HG03469 (cell line): ENCODE data around the gene KIRREL3.

Source experiments
- ATAC-seq: cut with Tn5 transposase; IDR thresholded peaks from one replicate; pipeline ENCODE4 v1.9.1; 2021; ENCODE audit warnings: mild to moderate bottlenecking, moderate library complexity, moderate number of reproducible peaks; ENCODE audit not compliant: unreplicated experiment

Gene KIRREL3

DNA sequence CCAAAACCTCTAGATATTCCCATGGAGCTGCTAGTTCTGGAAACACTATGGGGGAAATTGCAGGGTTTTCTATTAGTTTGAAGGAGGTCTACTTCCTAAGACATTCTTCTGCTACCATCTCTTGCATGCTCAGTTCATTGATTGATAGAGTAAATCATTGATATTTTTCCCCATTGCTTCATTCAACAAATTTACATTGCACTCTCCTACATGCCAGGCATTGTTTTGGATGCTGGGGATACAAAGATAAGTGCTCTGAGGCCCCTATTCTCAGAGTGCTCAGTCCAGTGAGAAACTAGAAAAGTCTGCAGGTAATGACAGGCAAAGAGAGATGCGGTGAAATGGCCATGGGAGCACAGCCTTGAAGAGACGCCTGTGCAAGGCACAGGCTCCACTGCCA is 313.1 kb downstream of the KIRREL3 start:
- ATAC-seq, result no peak

DNA sequence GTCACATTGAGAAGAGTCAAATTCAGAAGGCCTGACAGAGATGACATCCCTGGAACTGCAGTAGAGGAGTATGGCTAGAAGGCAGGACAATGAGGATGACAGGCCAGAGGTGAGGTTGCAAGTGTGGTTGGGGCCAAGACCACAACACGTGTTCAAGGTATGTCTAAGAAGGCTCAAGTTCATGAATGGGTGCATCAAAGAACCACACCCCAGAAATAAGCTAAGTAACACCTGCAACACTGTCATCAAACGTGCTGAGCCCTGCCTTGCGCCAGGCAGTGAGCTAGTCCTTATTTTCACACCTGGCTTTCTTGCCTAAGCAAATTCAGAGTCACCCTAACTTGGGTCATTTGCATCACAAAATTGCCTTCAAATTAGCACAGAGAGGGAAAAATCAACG is 313.6 kb downstream of the KIRREL3 start:
- no peak for ATAC-seq

DNA sequence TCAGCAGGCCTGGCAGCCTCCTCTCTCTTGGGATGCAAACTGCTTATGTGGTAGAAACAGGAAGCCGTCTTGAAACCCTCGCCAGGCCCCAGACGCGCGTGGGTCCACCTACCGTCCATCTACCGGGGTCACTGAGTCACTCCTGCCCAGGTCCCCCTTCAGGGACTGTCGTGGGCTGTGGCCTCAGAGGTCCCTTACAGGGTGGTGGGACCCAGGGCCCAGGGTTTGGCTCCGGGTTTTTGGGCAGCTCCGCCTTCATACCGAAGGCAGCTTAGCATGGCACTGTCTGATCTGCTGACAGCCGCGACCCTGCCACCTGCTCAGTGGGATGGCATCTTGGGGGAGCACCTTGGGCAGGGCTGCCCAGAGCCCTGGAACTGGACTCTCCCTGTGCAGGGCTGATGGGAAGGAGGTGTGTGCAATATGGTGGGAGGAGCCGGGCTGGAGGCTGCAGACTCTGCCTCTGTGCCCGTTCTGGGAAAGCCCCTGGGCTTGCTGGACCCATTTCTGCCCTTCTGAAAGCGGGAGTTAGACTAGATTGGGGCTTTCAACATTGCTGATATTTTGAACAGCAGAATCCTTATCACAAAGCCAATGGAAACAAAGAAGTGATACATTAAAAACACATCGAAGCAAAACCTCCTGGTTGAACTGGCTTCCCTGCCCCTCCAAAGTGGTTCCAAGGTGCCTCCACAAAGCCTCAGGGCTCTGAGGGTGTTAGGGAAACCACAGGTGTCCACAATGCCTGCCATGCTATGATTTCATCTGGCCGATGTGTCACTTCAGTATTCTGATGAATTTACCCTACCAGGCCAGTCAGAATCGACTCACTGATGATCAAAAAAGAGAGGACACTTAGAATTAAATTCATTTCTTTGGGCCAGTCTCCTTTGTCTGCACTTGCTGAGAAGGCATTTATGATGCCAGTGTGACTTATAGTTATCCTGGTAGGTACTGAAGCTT is 316.5 kb downstream of the KIRREL3 start:
- no peak for ATAC-seq

DNA sequence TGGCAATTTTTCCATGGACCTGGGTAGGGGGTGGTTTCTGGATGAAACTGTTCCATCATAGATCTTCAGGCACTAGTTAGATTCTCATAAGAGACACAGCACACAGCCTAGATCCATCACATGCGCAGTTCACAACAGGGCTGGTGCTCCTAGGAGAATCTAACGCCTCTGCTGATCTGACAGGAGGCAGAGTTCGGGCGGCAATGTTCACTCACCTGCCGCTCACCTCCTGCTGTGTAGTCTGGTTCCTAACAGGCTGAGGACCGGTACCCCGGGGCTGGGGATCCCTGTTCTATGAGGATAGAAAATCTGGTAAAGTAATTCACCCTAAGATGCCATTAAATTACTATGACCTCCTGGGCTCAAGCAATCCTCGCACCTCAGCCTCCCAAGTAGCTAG is 318.0 kb downstream of the KIRREL3 start:
- ATAC-seq, result no peak

DNA sequence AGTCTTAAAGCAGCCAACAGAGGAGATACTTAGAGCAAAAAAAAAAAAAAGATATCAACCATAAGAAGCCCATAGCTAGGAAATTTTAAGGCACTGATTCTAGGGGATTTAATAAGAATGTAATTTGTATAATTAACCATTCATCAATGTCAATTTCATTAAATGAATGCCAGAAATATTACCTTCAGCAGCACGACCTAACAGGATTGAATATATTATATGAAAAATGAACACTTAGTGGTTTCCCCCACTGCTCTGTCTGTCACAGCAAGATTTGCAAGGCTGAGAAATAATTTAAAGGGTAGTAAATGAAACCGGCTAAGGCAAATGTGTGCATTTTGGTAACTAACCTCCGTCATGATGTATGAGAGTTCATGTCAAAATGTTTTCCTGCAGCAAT is 319.9 kb downstream of the KIRREL3 start:
- ATAC-seq, result no peak

DNA sequence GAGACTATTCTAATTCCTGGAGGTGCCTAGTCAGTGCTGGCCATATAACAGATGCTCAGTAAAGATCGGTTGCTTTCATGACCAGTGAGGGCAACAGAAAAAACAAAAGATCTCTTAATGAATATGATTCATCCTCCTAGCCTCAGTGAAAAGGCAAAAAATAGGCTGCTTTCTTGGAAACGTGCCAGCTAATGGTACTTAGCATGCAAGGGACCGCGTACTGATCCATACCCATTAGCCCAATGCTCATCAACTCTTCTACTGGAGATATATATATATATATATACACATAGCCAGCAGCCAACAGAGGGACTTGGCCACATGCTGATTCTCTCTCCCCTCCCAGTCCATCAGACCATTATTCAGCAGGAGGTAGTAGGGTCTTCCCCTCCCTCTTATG is 320.4 kb downstream of the KIRREL3 start:
- ATAC-seq, result no peak

DNA sequence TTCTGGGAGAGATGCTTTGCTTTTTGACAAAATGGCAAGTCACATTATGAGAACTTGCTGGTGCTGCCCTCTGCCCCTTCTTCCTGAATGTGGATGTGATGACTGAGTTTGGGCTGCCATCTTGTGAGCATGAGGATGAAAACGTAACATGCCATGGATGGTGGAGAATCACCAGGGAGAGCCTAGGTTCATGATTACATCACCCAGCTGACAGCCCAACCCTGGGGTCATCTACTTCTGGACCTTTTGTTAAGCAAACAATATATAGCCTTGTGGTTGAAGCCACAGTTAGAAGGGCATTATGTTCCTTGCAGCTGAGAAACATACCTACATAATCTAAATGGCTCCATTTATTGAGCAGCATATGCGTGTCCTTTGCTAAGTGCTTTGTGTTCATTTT is 321.5 kb downstream of the KIRREL3 start:
- no peak for ATAC-seq

DNA sequence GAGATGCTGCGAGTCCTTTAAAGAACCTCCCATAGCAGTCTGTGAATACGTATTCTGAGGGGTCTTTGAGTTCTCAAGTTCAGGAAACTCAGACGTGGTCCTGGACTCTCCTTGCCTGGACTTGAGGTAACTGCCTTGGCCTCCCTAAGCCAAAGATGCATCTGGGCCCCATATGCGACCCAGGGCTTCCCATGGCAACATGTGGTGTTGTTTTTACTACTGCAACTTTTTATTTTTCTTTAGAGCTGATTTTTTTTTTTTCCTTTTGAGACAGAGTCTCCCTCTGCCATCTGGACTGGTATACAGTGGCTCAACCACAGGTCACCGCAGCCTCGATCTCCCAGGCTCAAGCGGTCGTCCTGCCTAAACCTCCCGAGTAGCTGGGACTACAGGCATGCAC is 324.0 kb downstream of the KIRREL3 start:
- ATAC-seq, result no peak

DNA sequence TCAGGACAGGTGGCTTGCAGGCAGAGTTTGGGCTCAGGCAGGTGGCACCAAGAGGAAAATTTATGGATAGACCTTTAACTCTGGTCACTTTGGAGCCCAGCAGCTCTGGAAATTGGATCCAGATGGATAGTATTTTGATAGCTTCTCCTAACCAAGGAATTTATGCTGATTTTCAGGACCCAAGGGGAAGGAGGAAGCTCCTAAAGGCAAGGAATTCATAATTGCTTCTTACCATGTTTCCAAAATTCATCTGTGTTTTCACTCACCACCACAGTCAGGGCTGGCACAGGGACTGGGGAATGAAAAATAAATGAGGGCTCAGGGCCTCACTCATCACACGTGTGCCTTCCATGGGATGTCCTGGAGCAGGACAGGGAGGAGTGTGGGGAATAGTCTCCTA is 327.3 kb downstream of the KIRREL3 start:
- no peak for ATAC-seq

DNA sequence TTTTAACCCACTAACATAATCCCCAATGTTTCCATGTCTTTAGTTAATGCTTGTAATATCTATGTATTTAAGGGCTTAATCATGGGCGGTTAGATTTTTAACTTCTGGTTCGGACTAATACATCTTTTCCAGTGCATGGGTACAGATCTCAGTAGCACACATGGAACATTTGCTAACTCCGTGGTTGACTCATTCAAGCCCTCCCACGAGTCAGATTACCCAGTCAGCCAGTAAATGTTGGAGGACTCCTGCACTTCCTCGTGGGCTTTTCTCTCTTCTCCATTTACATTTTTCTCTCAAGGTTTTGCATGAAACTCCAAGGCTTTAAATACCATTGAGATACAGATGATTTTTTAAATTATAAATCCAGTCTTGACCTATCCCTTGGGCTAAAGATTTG is 331.2 kb downstream of the KIRREL3 start:
- no peak for ATAC-seq

DNA sequence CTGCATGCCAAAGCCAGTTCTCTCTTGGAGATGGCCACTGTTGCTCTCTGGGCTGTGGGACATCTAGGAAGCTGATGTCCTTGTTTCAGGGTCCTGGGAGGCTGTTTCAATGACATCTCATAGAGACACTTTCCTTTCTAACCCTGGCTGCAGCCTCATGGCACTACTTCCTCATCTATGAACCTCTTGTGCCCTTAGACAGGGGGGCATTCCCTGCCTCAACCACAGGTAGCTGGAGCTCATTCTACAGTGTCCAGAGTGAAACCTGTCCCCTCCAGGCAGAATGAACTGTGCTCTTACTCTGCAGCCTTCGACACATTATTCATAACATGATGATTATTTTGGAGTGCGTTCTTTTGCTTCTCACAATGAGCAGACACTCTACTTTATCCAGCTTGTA is 335.9 kb downstream of the KIRREL3 start:
- ATAC-seq, result no peak

DNA sequence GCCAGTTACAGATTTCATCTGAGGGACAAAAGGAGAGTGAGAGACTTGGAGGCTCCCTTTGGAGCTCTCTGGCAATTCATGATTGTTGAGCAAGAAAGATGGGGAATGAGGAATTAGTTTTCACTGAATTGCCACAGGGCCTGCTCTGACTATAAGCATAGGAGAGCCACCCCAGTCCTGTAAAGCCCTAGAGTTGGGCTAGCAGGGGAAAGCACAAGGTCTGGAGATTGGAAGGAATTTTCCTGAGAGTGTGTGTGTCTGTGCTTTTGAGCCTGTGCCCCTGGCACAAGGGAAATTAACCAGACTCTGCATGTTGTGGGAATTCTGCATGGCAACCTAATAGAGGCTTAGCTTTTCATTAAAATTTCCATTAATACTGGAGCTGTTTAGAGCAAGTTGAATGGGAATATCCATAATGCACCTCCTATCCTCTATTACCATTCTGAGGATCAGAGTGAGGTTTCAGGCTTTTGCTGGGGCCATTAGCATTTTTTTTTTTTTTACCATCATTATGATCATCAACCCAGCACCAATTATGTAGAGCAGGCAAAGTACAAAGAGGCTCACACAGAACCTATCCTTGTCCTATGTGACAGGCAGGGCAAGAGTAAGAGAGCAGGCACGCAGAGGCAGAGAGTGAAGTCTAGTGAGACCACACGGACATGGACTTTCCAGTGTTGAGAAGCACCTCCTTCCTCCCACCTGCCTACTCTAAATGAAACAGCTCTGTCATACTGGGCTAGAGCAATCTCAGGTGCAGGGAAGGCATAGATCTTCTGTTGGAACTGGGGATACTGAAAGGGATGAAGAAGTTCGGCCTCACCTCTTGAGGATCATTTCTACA is 336.6 kb downstream of the KIRREL3 start:
- ATAC-seq, result no peak

DNA sequence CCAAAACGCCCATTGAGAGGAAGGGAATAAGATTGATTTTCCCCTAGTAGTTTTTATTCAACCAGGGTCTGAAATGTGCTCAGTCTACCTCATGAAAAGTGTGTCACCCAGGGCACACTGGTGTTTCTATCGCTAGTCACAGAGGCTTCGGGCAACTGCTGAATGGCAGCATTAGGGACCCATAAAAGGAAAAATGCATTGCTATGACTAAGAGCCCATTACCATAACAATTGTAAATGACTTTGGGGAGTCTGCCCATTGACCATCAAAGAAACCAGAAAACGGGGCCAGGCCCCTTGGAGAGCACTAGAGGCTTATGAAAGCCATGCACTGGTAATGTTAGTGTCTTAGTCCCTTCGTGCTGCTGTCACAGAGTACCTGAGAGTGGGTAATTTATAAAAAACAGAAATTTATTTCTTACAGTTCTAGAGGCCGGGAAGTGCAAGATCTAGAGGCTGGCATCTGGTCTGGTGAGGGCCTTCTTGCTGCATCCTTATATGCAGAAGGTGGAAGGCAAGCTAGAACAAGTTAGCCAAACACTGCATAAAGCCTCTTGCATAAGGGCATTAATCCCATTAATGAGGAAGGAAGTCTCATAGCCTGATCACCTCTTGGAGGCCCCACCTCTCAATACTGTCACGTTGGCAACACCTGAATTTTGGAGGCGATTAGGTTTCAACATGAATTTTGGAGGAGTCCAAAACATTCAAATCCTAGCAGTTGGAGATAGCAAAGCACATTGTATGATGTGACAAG is 338.4 kb downstream of the KIRREL3 start:
- no peak for ATAC-seq

DNA sequence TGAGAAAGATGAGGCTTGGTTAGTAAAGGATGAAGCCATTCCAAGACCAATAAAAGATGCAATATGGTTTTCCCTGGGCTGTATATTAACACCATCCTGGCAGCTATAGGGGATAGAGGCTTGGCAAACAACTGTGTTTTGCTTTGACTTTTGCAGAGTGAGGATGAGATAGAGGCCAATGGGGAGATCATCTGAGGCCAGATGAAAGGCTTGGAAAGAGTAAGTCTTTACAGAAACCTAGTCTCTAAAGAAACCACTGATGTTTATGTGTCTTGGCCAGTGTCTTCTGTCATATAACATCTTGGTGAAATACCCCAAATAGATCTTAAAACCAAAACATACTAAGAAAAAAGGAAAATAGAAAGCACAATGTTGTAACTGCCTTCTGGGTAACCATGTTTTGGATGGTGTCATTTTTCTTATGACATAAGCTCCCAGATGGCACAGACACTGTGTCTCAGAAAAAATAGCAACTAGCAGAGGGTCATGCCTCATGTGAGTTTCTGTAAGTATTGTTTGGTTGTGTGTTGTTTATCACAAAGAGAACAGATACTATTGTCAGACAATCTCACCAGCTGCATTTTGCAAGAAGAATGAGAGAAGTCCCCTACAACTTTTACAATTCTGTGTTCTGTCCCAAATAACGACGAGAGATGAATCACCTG is 339.7 kb downstream of the KIRREL3 start:
- ATAC-seq, result no peak

DNA sequence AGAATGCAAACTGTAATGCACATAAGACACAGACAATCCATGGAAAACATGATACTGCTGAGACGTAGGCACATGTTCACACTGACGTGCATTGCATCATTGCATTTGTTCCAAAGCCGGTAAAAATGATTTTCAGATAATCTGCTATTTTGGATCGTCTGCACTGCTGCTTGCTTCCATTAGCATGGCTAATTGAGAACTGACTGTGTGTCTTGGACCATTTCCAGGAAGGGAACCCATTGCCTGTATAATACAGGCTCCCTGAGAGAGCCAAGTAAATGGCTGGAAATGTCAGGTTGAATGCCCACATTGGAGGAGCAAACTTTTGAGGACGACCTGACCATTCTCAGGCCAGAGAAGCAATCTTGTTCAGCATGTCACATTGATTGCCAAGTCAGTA is 340.2 kb downstream of the KIRREL3 start:
- no peak for ATAC-seq

DNA sequence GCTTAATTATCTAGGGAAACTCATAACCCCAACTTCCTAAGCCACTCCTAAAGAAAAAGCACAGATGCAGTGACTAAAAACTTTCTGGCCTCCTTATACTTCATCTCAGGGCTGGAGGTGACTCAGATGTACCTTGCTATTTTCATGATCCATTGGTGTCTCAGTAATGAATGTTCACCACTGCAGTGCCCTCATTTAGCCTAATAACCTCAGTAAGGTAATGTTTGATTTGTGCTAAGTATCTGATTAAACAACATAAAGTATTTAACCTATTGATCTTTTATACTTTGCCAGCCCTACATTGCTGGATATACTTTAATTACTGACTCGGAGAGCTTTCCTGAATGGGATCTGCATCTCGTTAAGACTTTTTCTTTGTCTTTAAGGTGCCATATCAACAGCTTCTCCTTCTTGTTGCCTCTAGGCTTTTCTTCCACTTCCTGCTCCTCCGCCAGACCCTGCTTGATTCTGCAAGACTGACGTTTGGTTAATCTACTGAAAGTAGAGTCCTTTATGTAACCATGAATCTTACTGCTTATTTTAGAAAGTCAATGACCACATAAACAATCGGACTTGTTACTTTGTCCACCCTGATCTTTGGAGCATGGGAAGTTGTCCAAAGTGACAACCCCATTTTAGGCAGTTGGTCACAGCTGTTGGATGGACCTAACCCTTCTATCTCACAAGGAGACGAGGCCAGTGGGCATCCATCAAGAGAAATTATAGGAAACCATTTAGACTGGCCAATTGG is 342.1 kb downstream of the KIRREL3 start:
- ATAC-seq, result no peak

DNA sequence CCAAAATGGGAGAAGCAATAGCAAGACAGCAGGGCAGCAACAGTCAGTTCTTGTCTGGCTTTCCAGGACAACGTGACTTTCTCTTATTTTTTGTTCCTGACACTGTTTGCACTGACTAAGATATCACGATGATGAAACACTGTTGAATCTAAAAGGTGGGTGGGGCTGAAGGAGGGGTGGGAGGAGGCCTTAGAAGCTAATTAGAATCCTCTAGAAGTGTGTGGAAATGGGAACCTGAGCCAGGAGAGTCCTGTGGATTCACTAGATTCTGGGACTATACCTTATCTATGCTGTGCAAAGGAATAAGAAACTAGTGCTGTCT is 344.8 kb downstream of the KIRREL3 start:
- no peak for ATAC-seq

DNA sequence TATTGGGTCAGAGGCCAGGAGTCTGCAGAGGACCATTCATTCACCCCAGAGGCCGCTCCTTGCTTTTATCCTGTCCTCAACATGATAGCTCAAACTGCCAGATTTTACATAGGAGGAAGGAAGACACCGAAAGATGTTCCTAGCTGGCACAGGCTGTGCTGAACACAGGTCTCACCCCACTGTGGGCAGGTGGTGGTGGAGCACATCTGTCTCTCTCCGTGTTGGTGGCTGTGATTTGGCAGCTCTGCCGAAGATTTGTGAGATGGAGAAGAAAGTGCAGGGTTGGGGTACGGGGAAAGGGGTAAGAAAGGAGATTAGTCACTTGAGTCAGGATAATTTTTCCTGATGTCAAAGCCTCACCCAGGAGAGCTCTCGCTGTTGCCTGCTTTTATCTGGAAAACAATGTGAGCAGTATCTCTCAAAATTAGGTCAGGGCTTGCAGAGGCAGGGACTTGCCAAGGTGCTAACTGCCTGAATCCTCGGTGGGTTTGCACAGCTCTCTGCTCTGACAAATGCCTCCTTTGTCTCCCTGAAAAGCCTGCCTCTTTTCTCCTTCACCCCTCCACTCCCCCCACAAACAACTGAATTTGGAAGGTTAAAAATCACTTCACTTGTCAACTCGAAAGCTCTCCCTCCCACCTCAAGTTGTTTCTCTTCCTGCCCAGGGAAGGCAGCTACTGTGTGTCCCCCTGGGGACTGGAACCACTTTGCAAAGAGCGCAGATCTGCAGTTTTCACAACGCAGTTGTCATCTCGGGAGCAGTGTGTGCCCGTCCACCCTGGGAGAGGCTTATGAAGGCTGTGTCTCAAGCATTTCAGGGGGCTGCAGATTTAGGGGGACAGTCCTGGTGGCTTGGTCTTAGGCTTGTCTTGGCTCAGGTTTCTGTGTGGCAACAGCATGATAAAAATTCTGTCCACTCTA is 345.4 kb downstream of the KIRREL3 start:
- no peak for ATAC-seq

DNA sequence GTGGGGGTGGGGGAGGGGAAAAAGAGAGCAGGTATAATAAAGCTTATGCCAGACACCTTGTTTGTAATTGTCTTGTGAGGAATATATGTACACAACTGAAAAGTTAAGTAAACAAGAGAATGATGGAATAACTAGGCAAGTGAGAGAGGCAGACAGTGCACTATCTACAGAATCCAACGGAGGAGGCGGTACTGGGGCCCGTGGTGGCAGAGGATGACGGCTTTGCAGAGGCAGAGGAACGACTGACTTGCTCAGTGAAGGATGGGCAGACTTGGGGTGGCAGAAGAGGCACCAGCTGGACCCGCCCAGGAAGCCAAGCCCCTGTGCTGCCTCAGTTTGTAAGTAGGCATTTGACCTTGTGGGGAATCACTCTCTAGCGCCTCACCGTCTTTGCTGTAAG is 347.5 kb downstream of the KIRREL3 start:
- no peak for ATAC-seq
